GM19035 (cell line): ENCODE data around the gene CASP10.
A peak's percentile ranks its signal among the peaks of the same experiment; 100 is the strongest.
"Not testable (repeated sequence)": the region's sequence is repeated elsewhere in the genome, so short reads cannot be mapped to it uniquely, and the experiment has no call there.

Experiments
- ATAC-seq: cut with Tn5 transposase; IDR thresholded peaks from one replicate; pipeline ENCODE4 v1.9.1; 2021; ENCODE audit not compliant: unreplicated experiment

The CASP10 gene, protein sequence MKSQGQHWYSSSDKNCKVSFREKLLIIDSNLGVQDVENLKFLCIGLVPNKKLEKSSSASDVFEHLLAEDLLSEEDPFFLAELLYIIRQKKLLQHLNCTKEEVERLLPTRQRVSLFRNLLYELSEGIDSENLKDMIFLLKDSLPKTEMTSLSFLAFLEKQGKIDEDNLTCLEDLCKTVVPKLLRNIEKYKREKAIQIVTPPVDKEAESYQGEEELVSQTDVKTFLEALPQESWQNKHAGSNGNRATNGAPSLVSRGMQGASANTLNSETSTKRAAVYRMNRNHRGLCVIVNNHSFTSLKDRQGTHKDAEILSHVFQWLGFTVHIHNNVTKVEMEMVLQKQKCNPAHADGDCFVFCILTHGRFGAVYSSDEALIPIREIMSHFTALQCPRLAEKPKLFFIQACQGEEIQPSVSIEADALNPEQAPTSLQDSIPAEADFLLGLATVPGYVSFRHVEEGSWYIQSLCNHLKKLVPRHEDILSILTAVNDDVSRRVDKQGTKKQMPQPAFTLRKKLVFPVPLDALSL

DNA sequence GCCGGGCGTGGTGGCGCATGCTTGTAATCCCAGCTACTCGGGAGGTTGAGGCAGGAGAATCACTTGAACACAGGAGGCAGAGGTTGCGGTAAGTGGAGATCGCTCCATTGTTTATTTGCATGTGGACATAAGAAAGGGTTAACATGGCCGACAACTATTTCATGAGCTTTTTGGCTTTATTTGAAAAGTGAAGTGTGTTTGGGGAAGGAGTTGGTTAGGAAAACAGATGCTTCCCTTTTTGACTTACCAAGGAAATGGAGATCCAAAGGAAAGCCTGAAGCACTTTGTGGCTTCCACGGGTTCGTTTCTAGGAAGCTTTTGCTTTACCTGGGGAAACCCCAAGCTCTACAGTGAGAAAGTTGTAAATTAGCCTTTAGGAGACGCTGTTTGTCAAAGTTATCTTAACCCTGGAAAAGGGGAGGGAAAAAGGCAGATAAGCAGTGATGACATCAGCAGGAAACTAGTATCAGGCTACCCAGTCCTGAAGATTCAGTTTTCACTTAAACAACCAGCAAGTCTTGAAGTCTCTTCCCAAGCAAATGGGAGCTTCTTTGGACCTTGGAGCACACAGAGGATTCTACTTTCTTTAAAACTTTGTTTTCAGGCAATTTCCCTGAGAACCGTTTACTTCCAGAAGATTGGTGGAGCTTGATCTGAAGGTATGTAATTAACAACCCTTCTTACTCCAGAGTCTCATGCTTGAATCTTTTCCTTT, at the start of gene CASP10:
Gene CASP10, plus strand, starts transcription at position 492 of the 715 bp plus-strand sequence. CDS start 2,637 bp downstream, outside the sequence.
- ATAC-seq, result no peak

DNA sequence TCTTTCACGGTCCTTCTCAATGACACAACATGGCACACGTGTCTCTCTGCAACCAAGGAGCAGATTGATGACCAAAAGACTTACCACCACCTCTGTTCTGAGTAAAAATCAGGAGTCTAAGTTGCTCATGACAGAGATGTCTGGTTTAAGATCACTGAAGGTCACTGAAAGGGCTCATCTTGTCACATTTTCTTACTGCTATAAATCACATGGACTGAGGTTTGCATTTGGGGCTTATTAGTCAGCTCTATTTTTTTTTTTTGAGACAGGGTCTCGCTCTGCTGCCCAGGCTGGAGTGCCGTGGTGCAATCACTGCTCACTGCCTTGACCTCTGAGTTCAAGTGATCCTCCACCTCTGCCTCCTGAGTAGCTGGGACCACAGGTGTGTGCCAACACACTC, 47.6 kb upstream of the CASP10 start:
- no peak for ATAC-seq

DNA sequence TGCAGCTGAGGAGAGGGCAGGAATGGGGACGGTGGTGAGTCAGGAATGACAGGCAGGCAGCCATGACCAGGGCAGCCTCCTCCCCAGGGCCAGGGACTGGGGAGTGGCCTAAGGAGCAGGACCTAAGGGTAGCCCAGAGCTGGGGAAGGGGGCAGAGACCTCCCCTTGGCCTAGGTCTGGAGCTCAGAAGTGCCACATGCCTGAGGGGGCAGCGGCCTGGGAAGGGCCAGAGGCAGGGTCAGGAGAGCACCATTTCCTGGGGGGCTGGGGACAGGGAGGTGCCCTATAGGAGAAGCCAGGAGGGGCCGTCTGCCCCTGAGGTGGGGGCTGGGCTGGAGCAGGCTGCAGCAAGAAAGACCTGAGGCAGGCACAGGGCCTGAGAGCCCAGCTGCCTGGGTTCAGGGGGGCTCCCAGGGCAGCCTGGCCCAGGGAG, 46.0 kb upstream of the CASP10 start:
- ATAC-seq, result no peak

DNA sequence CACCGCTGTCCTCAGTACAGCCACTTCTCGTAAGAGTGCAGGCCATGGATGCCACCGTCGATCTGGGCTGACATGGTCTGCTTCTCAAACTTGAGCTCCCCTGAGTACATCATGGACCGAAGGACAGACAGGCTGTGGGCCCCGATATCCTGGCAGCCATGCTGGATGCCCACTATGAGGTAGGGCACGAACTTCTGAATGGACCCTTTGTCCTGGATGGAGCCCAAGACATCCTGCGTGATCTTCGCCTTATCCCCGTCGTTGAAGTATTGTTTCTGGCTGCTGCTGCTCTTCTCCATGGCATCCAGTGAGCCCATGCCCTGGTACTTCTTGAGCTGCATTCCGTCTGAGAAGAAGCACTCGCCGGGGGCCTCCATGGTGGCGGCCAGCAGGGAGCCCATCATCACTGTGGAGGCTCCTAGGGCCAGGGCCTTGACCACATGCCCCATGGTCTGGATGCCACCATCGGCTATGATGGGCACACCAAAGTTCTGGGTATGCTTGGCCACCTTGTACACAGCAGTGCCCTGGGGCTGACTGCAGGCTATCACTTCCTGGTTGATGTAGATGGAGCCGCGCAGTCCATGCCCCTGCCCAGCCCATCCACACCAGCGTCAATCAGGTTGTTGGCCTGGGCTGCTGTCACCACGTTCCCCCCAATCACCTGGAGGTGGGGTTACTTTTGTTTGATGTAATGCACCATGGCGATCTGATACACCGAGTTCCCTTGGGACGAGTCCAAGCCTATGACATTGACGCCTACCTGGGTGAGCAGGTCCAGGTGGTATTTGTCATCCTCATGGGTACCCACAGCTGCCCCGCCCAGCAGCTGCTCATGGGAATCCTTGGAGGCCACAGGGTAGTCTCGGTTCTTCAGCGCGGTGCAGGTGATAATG, 45.2 kb upstream of the CASP10 start:
- ATAC-seq, result no peak

DNA sequence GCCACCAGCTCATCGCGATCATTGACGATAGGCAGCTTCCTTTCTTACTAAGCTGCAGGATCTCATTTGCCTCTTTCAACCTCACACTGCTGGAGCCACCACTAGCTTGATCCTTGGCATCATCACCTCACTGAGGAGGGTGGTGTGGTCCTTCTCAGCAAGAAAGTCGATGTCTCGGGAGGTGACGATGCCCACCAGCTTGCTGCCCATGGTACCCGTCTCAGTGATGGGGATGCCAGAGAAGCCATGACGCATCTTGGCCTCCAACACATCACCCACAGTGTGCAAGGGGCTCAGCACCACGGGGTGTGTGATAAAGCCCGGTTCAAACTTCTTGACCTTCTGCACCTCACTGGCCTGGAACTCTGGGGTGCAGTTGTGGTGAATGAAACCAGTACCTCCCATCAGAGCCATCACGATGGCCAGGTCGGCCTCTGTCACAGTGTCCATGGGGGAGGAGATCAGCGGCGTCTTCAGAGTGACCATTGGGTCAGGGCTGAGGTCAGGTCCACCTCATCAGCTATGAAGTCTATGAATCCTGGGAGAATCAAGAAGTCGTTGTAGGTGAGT, 44.5 kb upstream of the CASP10 start:
- ATAC-seq, result no peak

DNA sequence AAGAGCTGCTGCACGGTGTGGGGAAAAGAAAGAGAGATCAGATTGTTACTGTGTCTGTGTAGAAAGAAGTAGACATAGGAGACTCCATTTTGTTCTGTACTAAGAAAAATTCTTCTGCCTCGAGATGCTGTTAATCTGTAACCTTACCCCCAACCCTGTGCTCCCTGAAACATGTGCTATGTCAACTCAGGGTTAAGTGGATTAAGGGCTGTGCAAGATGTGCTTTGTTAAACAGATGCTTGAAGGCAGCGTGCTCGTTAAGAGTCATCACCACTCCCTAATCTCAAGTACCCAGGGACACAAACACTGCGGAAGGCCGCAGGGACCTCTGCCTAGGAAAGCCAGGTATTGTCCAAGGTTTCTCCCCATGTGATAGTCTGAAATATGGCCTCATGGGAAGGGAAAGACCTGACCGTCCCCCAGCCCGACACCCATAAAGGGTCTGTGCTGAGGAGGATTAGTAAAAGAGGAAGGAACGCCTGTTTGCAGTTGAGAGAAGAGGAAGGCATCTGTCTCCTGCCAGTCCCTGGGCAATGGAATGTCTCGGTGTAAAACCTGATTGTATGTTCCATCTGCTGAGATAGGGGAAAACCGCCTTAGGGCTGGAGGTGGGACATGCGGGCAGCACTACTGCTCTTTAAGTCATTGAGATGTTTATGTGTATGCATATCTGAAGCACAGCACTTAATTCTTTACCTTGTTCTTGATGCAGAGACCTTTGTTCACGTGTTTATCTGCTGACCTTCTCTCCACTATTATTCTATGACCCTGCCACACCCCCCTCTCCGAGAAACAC, 43.8 kb upstream of the CASP10 start:
- not testable (repeated sequence) for ATAC-seq

DNA sequence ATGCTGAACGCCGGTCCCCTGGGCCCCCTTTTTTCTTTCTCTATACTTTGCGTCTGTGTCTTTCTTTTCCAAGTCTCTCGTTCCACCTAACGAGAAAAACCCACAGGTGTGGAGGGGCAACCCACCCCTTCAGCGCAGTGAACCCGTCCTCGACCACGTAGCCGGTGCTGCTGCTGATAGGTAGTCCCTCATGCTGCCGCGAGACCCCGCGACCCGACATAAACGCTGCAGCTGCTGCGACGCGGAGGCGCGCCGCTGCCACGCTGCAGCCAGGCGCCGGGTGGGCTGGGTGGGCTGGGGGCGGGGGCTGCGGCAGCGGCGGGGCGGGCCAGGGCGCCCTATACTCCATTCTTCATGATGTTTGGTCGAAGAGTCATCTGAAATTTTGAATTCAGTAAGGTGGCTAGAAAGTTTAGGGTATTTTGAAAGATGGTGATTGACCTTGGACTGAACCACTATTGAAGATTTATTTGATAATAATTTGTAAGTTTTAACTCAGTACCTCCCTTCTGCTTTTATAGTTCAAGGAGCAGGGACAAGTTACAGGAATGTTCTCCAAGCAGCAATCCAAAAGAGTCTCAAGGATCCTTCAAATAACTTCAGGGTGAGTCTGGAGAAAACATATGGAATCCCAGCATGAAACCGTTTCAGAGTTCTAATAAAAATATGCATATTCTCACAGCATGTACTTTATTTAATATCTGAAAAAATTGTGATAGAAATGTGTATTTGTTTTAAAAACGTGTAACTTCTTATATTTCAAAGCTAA, 42.9 kb upstream of the CASP10 start:
- no peak for ATAC-seq

DNA sequence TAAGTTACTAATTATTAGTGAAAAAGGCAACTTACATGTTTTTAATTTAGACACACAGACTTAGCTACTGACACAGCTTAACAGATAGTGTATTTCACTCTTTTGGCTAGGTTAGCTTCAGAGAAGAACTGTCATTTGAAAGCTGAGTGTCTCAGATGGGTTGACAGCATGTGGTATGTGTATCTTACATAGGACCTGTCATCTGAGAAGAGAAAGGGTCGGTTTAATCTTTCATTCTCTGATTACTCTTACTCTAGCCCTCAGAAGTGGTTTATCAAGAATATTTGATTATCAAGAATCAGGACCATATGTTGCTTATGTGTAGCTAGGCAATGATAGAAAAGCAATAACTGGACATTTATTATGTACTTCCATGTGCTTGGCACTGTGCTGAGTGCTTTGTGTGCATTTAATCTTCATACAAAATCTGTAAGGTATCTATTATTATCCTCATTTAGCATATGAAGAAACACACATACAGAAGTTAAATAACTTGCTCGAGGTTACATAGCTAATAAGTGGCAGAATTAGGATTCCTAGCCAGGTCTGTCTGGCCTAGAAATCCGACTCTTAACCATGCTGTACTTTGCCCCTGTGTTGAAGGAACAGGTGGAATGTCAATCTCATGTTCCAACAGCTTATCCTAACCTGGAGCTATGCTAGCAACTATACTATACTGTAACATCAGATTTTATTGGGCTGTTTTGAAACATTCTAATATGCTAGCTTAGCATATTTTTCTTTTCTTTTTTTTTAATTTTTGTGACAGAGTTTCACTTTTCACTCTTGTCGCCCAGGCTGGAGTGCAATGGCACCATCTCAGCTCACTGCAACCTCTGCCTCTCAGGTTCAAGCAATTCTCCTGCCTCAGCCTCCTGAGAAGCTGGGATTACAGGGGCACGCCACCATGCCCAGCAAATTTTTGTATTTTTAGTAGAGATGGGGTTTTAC, 38.6 kb upstream of the CASP10 start:
- ATAC-seq, result no peak

DNA sequence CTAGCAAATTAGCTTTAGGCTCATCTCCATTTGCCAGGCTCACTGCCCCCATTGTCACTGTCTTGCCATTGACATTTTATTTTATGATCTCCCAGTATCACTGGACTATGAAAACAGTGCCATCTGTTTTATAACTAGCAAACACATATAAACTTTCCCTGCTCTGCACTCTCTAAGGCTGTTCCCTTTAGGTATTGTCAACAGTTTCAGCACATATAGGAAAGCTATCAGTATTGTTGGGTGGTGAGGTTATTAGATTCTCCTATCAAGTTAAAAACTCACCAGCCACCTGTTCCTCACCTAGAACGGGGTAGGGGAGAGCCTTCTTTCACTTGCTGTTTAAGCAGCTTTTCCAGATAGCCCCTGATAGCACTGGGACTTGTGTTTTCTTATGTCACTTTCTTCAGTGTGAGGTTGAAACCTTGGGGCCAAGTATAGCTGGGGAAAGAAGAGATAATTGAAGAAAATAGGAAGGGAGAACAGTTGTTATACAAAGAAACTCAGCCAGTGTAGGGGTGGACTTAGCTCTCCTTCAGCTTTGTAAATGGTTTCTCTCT, 34.4 kb upstream of the CASP10 start:
- ATAC-seq, result no peak

DNA sequence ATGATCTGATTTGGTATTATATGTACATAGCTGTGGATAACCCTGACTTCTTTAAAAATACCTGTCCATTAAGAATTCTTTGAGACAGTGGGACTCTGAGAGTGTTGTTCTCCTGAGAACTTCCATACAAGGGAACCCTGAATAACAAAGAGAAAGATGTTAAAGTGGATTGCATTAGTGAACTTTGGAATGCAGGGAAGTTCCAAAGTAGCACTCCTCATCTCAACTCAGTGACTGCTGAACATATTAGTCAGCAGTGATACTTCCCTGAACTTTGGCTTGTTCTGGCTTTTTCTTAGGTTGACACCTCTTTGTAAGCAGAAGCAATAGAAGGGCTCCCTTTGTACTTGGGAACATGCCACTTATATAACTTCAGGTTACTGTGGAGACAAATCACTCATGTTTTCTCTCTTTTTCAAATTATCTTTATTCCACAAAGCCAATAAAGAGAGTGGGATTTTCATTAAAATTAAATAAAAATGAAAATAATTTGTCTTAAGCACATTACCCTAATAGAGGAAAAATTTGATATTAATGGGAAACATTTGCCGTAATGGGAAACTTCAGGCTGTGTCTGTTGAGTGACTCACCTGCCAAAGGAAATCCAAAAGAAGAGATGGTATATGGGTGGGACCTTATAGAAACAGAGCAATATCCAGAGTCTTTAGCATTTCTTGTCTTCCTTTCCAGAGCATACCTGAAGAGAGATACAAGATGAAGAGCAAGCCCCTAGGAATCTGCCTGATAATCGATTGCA, 33.7 kb upstream of the CASP10 start:
- ATAC-seq, result no peak

DNA sequence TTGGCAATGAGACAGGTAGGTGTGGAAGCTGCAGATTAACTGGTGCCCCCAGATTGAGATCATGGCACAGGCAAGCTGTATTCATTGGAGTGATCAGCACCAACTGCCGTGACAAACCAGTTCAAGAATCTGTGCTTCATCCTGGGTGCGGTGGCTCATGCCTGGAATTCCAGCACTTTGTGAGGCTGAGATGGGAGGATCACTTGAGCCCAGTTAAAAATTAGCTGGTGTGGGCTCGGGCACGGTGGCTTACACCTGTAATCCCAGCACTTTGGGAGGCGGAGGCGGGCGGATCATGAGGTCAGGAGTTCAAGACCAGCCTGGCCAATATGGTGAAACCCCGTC, 33.1 kb upstream of the CASP10 start:
- not testable (repeated sequence) for ATAC-seq

DNA sequence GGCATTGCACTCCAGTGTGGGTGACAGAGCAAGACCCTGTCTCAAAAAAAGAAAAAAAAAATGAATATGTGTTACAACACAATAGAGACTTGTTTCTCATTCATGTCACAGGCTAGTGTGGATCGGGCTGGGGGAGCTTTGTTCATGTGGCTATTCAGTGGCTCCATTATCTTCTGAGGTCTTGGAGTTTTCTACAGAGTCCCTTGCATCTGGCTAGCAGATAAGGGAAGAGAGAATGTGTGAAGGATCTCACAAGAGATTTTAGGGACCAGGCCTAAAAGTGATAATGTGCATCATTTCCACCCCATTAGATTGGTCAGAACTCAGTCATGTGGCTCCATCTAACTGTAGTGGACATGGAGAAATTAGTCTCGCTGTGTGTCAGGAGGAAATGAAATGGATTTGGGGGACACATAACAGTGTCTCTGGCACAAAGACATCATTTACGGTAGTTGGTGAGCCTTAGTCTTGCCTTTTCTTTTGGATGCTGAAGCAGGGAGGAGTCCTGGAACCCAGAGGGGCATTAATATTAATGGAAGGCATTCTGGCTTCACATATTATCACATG, 32.4 kb upstream of the CASP10 start:
- no peak for ATAC-seq

DNA sequence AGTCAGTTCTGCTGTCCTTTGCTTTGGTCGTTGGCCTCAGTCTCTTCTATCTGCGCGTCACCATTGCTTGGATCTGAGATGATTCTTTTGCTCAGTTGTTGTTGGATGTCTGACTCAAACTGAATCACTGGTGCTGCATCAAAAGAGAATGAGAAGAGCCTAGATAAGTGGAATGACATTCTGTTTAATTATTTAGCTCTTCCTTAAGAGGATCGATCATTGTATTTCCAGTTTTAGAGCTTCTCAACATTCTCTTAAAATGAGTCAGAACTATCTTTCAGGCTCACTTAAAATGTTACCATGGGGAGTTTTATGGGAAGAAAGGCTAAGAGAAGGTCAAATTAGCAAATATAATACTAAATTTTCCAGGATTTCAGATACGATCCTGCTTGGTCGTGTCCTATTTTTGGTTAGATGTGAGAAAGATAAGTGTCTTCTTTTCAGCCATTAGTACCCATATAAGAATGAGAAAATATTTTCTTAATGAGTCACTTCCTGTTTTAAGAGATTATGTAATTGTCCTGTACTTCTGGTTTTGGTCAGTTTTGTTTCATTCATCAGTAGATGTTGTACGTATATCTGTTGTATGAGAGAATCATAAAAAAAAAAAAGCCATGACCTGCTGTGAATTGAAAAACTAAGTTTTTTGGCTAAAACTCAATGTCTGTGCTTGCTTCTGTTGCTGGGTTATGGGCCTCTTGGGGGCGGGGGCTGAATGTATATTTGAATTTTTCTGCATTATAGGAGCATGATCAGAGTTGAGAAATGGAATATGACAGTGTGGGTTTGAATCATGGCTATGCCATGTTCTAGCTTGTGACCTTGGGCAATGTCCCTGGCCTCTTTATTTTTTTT, 31.6 kb upstream of the CASP10 start:
- peak; percentile 85 for ATAC-seq

DNA sequence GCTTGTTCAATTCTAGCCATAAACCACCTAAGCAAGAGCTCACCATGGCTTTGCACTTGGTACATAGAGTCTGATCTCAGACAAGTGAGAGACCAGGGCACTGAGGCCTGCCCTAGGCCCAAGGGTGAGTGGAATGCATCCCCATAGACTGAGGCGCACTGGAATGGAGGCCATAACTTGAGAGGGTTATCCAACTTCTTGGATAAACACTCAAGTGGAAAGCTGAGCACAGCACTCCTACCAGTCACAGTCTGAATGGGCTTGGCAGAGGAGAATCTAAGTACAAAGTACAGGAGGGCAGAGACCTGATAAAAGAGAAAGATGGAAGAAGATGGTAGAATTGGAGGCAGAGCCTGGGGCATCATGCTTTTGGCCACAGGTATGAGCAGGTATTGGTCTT, 30.4 kb upstream of the CASP10 start:
- no peak for ATAC-seq

DNA sequence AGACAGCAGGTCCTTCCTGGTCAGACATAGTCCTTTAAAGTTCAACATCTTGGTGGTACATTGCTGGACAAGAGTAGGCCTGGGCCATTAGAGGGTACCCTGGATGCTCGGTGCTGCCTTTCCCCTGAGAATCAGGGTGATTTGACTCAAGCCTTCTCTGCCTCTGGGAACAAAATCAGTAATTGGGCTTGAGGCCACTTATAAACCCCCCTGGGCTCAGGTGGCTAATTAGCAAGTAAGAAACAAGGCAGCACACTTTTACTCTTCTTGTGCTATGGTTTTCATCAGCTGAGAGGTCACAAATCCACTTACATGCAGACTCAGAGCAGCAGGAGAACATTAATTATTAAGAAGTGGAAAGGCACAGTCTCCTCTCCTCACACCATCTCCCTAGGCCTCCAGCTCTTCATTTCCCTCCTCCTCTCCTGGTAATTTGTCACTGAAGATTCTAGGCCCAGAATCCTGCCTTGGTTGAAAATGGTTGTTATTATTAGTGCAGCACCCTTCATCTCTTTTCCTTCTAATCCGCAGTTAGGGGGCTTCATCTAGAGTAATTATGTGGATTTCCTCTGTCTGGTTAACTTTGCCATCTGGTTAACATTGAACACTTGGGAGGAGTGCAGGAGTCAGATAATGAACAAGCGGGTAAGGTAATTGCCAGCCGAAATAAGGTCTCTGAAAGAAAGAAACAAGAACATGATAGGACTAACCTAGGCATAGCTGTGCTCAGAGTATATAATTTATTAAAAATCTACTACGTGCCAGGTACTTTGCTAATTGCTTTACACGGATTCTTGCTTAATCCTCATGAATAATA, 29.7 kb upstream of the CASP10 start:
- ATAC-seq, result no peak
